ENCODE measurements around the gene NXPH1. TPM values are rescaled to one million over a fixed set of nuclear protein-coding genes. Genes with fewer than 3 reads are reported as not detected.

NXPH1 gene
- polyA plus RNA-seq, 1 donor (not counting 4 experiments of a cell fraction or from before 2014, with no cell fraction given): not detected

- H3K4me1 ChIP-seq (ENCODE audit: control insufficient read depth, extremely low read depth, insufficient read depth, low read length): no peaks in the 10 kb centered on the region
- H3K27me3 ChIP-seq (ENCODE audit: control insufficient read depth, extremely low read depth, insufficient read depth, low read length): no peaks in the 10 kb centered on the region
- TF ChIP-seq CTCF (optimal IDR thresholded peaks at IDR 0.05 in 1 of 3, IDR thresholded peaks at IDR 0.05 in 1 of 3, conservative IDR thresholded peaks at IDR 0.05 in 1 of 3; ENCODE audit: extremely low read depth in 1 of 3, insufficient read depth in 2 of 3, low read length in 3 of 3): no peak
- no peak for TF ChIP-seq EZH2 (IDR thresholded peaks at IDR 0.05; ENCODE audit: low read length)
- H3K9ac ChIP-seq (ENCODE audit: control insufficient read depth, extremely low read depth, insufficient read depth, low read length): no peak overlapping the region
- no peak for DNase-seq (ENCODE audit: low read depth, low spot score)
- H3K9me1 ChIP-seq (ENCODE audit: control insufficient read depth, extremely low read depth, insufficient read depth, low read length): no peaks in the 10 kb centered on the region
- H4K20me1 ChIP-seq (ENCODE audit: control insufficient read depth, extremely low read depth, insufficient read depth, low read length): no peaks in the 10 kb centered on the region
- no peaks in the 10 kb centered on the region for H3K9me3 ChIP-seq (ENCODE audit: control insufficient read depth, low read depth, low read length)
- H2AFZ ChIP-seq (ENCODE audit: control insufficient read depth, low read length): no peak overlapping the region
- H3K79me2 ChIP-seq (ENCODE audit: control insufficient read depth, insufficient read depth, low read length): no peaks in the 10 kb centered on the region
- no peak overlapping the region for H3K27ac ChIP-seq (ENCODE audit: control insufficient read depth, insufficient read depth, low read length)
- dilution Hi-C loops (cut with MboI; ENCODE audit: extremely low pct_ligation_motif_present, low sequenced_read_pairs): no loop called here
- FAIRE-seq: no peak
- no peak overlapping the region for H3K4me2 ChIP-seq (ENCODE audit: control insufficient read depth, extremely low read depth, insufficient read depth, low read depth, low read length)
- H3K4me3 ChIP-seq (ENCODE audit: control insufficient read depth in 2 of 3, extremely low read depth in 1 of 3, insufficient read depth in 2 of 3, low read depth in 1 of 3, low read length in 3 of 3): no peak overlapping the region
- H3K36me3 ChIP-seq (ENCODE audit: control insufficient read depth in 2 of 2, extremely low read depth in 1 of 2, insufficient read depth in 2 of 2, low read length in 2 of 2): no peaks in the 10 kb centered on the region
Measured at GRCh38 chr7:8411103-8411502, 22.3 kb upstream of the NXPH1 start.

GRCh38 chr7:8413600-8413999 lies 19.8 kb upstream of the NXPH1 start:
- Histone ChIP-seq H3K36me3 (ENCODE audit: control insufficient read depth in 2 of 2, extremely low read depth in 1 of 2, insufficient read depth in 2 of 2, low read length in 2 of 2) (no peaks in the 10 kb centered on the region), H2AFZ (ENCODE audit: control insufficient read depth, low read length) (no peak overlapping the region), H3K9me1 (ENCODE audit: control insufficient read depth, extremely low read depth, insufficient read depth, low read length) (no peaks in the 10 kb centered on the region), H3K4me3 (ENCODE audit: control insufficient read depth in 2 of 3, extremely low read depth in 1 of 3, insufficient read depth in 2 of 3, low read depth in 1 of 3, low read length in 3 of 3) (no peak overlapping the region), H3K27me3 (ENCODE audit: control insufficient read depth, extremely low read depth, insufficient read depth, low read length) (no peaks in the 10 kb centered on the region), H3K9ac (ENCODE audit: control insufficient read depth, extremely low read depth, insufficient read depth, low read length) (no peak overlapping the region), H4K20me1 (ENCODE audit: control insufficient read depth, extremely low read depth, insufficient read depth, low read length) (no peaks in the 10 kb centered on the region), H3K27ac (ENCODE audit: control insufficient read depth, insufficient read depth, low read length) (no peak overlapping the region), H3K79me2 (ENCODE audit: control insufficient read depth, insufficient read depth, low read length) (no peaks in the 10 kb centered on the region), H3K4me1 (ENCODE audit: control insufficient read depth, extremely low read depth, insufficient read depth, low read length) (no peaks in the 10 kb centered on the region), H3K4me2 (ENCODE audit: control insufficient read depth, extremely low read depth, insufficient read depth, low read depth, low read length) (no peak overlapping the region), H3K9me3 (ENCODE audit: control insufficient read depth, low read depth, low read length) (no peaks in the 10 kb centered on the region)
- DNase-seq (ENCODE audit: low read depth, low spot score) (no peak), FAIRE-seq (no peak)
- dilution Hi-C loops (cut with MboI; ENCODE audit: extremely low pct_ligation_motif_present, low sequenced_read_pairs): no loop called here
- TF ChIP-seq EZH2 (IDR thresholded peaks at IDR 0.05; ENCODE audit: low read length) (no peak), CTCF (optimal IDR thresholded peaks at IDR 0.05 in 1 of 3, IDR thresholded peaks at IDR 0.05 in 1 of 3, conservative IDR thresholded peaks at IDR 0.05 in 1 of 3; ENCODE audit: extremely low read depth in 1 of 3, insufficient read depth in 2 of 3, low read length in 3 of 3) (no peak)

Data from keratinocyte (primary cell).